IPS-18a (cell line): ENCODE measurements around the gene RTN4IP1.

Experiments used
- H3K27ac ChIP-seq: one replicate; pipeline ENCODE4 v1.5.1; 2013; ENCODE audit warnings: low read length
- H3K27me3 ChIP-seq: one replicate; pipeline ENCODE4 v1.6.1; 2013; ENCODE audit warnings: mild to moderate bottlenecking, low read length; ENCODE audit not compliant: control insufficient read depth, insufficient read depth
- H3K36me3 ChIP-seq: one replicate; pipeline ENCODE4 v1.6.1; 2013; ENCODE audit warnings: low read depth, low read length; ENCODE audit not compliant: control insufficient read depth
- H3K4me1 ChIP-seq: one replicate; pipeline ENCODE4 v1.6.1; 2013; ENCODE audit warnings: low read depth, low read length; ENCODE audit not compliant: control insufficient read depth
- H3K4me3 ChIP-seq: one replicate; pipeline ENCODE4 v1.5.1; 2013; ENCODE audit warnings: low read length
- H3K9ac ChIP-seq: one replicate; pipeline ENCODE4 v1.6.1; 2013; ENCODE audit warnings: mild to moderate bottlenecking, low read length, moderate library complexity
- H3K9me3 ChIP-seq: one replicate; pipeline ENCODE4 v1.6.1; 2013; ENCODE audit warnings: low read depth, low read length; ENCODE audit not compliant: control insufficient read depth

RTN4IP1 gene

DNA sequence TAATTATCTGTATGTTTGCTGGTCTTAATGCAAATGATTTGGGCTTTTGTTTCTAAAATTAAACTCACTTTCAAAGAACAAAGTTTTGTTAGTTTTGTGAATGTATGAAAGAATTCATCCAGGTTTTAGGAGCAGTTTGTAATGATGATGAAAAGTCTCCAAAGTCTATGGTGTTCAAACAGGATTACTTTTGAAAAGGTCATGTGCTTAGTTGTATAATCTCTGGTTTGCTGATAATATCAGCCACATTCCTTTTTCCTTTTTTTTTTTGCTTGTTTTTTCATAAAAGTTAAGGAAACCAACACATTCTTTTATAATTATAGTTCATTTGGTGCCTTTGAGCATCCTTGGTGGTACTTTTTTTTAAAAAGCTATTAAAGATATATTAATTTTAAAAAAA, 88.9 kb downstream of the RTN4IP1 start:
- no peaks in the 10 kb centered on the region for H3K27me3 ChIP-seq
- H3K27ac ChIP-seq, result no peak overlapping the region

GRCh38 chr6:106539936-106540335, 89.4 kb downstream of the RTN4IP1 start:
- H3K9ac ChIP-seq, result no peak overlapping the region
- H3K4me3 ChIP-seq, result no peak overlapping the region
- H3K27ac ChIP-seq, result no peak overlapping the region
- peaks cover 3% of the 10 kb centered on the region for H3K4me1 ChIP-seq
- no peaks in the 10 kb centered on the region for H3K36me3 ChIP-seq
- no peaks in the 10 kb centered on the region for H3K9me3 ChIP-seq
- no peaks in the 10 kb centered on the region for H3K27me3 ChIP-seq

More for the DNA sequence above, 88.9 kb downstream of the RTN4IP1 start:
- Histone ChIP-seq H3K9me3 (no peaks in the 10 kb centered on the region), H3K4me3 (no peak overlapping the region), H3K36me3 (no peaks in the 10 kb centered on the region), H3K4me1 (peaks cover 3% of the 10 kb centered on the region), H3K9ac (no peak overlapping the region)

- H3K27ac ChIP-seq, result no peak overlapping the region
- H3K4me1 ChIP-seq, result peaks cover 3% of the 10 kb centered on the region
- no peaks in the 10 kb centered on the region for H3K36me3 ChIP-seq
- H3K4me3 ChIP-seq, result no peak overlapping the region
- no peak overlapping the region for H3K9ac ChIP-seq
- H3K9me3 ChIP-seq, result no peaks in the 10 kb centered on the region
- no peaks in the 10 kb centered on the region for H3K27me3 ChIP-seq
Observed at GRCh38 chr6:106538145-106538544, 91.2 kb downstream of the RTN4IP1 start.

GRCh38 chr6:106537662-106538061, 91.6 kb downstream of the RTN4IP1 start:
- H3K36me3 ChIP-seq, result no peaks in the 10 kb centered on the region
- peaks cover 3% of the 10 kb centered on the region for H3K4me1 ChIP-seq
- H3K9ac ChIP-seq, result no peak overlapping the region
- no peaks in the 10 kb centered on the region for H3K27me3 ChIP-seq
- H3K27ac ChIP-seq, result no peak overlapping the region
- no peaks in the 10 kb centered on the region for H3K9me3 ChIP-seq
- no peak overlapping the region for H3K4me3 ChIP-seq

GRCh38 chr6:106536851-106537250, 92.4 kb downstream of the RTN4IP1 start:
- Histone ChIP-seq H3K4me1 (peaks cover 3% of the 10 kb centered on the region), H3K9me3 (no peaks in the 10 kb centered on the region), H3K27me3 (no peaks in the 10 kb centered on the region), H3K9ac (no peak overlapping the region), H3K36me3 (no peaks in the 10 kb centered on the region), H3K4me3 (no peak overlapping the region), H3K27ac (no peak overlapping the region)

DNA sequence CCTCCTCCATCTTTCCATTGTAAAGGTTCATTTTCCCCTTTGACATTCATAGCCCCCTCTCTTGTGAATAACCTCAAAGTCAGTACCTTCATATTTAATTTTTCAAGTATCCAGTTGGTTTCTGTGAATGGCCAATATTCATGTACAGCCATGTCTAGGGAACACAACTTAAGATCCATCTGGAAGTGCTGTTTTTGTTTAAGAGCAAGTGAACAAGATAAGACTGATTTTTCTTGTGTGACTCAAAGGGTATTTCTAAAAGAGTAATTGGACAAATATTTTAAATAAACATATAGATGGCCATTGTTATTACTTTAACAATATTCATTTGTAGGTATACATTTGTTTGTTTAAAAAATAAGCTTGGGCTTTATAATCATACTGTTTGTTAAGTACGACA, 92.9 kb downstream of the RTN4IP1 start:
- H3K36me3 ChIP-seq, result no peaks in the 10 kb centered on the region
- no peak overlapping the region for H3K27ac ChIP-seq
- H3K9me3 ChIP-seq, result no peaks in the 10 kb centered on the region
- H3K4me3 ChIP-seq, result no peak overlapping the region
- H3K4me1 ChIP-seq, result peaks cover 3% of the 10 kb centered on the region
- no peak overlapping the region for H3K9ac ChIP-seq
- H3K27me3 ChIP-seq, result no peaks in the 10 kb centered on the region

DNA sequence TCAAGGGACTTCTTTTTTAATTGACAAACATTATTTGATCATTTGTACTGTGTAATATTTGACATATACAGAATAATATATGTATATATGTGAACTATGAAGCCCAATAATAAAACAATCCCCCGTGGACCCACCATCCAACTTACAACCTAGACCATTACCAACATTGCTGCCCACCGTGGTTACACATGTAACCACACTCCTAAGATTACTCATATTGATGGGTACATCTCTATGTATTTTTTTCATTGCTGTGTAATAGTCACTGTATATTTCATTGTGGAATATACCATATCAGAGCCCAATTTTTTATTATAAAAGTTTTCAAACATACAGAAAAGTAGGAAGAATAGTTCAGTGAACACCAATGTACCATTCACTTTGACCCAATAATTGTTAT, 94.3 kb downstream of the RTN4IP1 start:
- no peak overlapping the region for H3K27ac ChIP-seq
- no peaks in the 10 kb centered on the region for H3K36me3 ChIP-seq
- no peaks in the 10 kb centered on the region for H3K27me3 ChIP-seq
- H3K9me3 ChIP-seq, result no peaks in the 10 kb centered on the region
- no peak overlapping the region for H3K4me3 ChIP-seq
- H3K9ac ChIP-seq, result no peak overlapping the region
- no peaks in the 10 kb centered on the region for H3K4me1 ChIP-seq

GRCh38 chr6:106534564-106534982, 94.7 kb downstream of the RTN4IP1 start:
- H3K27ac ChIP-seq, result no peak overlapping the region
- no peaks in the 10 kb centered on the region for H3K36me3 ChIP-seq
- no peaks in the 10 kb centered on the region for H3K27me3 ChIP-seq
- no peak overlapping the region for H3K4me3 ChIP-seq
- no peak overlapping the region for H3K9ac ChIP-seq
- no peaks in the 10 kb centered on the region for H3K9me3 ChIP-seq
- no peaks in the 10 kb centered on the region for H3K4me1 ChIP-seq

- Histone ChIP-seq H3K27me3 (no peaks in the 10 kb centered on the region), H3K4me3 (no peak overlapping the region), H3K4me1 (no peaks in the 10 kb centered on the region), H3K9ac (no peak overlapping the region), H3K9me3 (no peaks in the 10 kb centered on the region), H3K36me3 (no peaks in the 10 kb centered on the region), H3K27ac (no peak overlapping the region)
Observed at GRCh38 chr6:106534004-106534403, 95.3 kb downstream of the RTN4IP1 start.

GRCh38 chr6:106533054-106533453, 96.2 kb downstream of the RTN4IP1 start:
- Histone ChIP-seq H3K4me1 (peaks cover 3% of the 10 kb centered on the region), H3K27ac (no peak overlapping the region), H3K4me3 (no peak overlapping the region), H3K9ac (no peak overlapping the region), H3K36me3 (no peaks in the 10 kb centered on the region), H3K27me3 (no peaks in the 10 kb centered on the region), H3K9me3 (no peaks in the 10 kb centered on the region)

DNA sequence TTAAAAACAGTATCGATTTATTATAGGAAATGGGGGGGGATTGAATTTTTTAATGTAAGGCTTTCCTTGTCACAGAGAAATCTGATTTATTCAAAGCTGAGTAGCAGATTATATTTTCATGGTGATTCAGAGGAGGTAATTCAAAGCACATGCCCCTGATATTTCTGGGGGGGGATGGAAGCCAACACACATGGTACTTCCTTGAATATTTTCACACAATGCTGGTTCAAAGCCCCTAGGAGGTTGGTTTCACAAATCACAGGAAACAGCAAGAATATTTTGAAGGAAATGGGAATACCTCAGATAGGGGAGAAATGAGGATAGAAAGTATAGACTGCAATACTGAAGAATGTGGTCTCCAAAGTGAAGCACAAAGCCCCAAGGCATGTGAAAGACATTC, 98.8 kb downstream of the RTN4IP1 start:
- H3K9me3 ChIP-seq, result no peaks in the 10 kb centered on the region
- H3K36me3 ChIP-seq, result no peaks in the 10 kb centered on the region
- H3K9ac ChIP-seq, result no peak overlapping the region
- no peak overlapping the region for H3K27ac ChIP-seq
- peaks cover 7% of the 10 kb centered on the region for H3K4me1 ChIP-seq
- no peak overlapping the region for H3K4me3 ChIP-seq
- no peaks in the 10 kb centered on the region for H3K27me3 ChIP-seq

- H3K9me3 ChIP-seq, result no peaks in the 10 kb centered on the region
- peaks cover 7% of the 10 kb centered on the region for H3K4me1 ChIP-seq
- H3K36me3 ChIP-seq, result no peaks in the 10 kb centered on the region
Observed at GRCh38 chr6:106530026-106530425, 99.3 kb downstream of the RTN4IP1 start.

More at GRCh38 chr6:106530026-106530425, 99.3 kb downstream of the RTN4IP1 start:
- Histone ChIP-seq H3K9ac (no peak overlapping the region), H3K27me3 (no peaks in the 10 kb centered on the region), H3K27ac (no peak overlapping the region), H3K4me3 (no peak overlapping the region)
